Measurements from ENCODE around the gene BRWD1.
"Not testable (repeated sequence)": the region's sequence is repeated elsewhere in the genome, so short reads cannot be mapped to it uniquely, and the experiment has no call there.

BRWD1 gene

DNA sequence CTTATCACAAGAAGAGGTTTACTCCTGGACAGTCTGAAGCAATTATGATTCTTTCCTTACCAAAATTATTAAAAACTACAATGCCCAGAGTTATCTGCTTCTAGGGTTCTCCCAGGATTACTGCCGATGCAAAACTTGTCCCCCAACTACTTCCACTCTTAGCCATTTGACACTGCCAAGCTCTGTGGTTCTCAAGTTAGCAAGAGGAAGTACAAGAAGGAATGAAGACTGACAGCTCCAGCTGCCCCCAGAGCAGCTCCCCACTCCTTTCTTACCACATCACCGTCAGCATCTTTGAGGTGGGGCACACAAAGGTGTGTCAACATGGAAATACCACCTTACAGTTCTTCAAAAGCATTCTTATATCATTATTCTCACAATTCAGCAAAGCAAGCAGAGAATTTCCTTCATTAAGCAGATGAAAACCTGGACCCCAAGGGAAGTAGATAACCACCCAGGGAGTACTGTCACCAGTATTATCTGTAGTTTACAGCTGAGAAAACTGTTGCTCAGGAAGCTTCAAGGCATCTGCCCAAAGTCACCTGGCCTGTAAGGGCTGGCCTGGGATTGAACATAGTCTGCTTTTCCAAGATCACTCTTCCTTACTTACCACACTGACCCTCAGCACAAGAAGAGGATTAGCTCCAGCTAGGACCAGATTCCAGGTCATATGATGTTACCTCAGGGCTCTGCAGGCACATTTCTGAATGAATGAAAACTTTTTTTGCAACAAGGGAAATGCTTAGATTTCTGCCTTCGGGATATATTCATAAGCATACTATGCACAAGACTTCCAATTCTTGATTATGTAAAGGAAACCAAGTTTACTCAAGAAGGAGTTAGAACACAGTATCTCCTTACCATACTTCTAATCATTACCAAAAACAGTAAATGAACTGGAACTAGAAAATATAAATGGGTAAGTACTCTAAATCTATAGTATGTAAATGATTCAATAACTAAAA is 139.4 kb downstream of the BRWD1 start:
- no peak for DNase-seq (ENCODE audit: low read depth in 2 of 2)

DNA sequence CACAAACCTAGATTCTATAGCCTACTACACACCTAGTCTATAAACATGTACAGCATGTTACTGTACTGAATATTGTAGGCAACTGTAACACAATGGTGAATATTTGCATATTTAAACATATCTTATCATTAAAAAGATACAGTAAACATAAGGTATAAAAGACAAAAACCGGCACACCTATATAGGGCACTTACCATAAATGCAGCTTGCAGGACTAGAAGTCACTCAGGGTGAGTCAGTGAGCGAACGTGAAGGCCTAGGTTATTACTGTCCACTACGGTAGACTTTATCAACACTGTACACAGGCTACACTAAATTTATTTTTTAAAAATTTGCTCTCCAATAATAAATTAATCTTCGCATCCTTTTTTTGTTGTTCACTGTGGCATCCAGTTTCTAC is 143.5 kb downstream of the BRWD1 start:
- no peak for DNase-seq (ENCODE audit: low read depth in 2 of 2)

DNA sequence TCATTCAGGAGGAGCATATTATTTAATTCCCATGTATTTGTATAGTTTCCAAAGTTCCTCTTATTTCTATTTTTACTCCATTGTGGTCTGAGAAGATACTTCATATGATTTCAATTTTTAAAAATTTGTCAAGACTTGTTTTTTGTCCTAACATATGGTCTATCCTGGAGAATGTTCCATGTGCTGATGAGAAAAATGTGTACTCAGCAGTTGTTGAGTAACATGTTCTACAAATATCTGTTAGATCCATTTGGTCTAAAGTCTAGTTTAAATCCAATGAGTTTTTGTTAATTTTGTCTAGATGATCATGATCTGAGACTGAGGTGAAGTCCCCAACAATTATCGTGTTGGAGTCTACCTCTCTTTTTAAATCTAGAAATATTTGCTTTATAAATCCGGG is 144.6 kb downstream of the BRWD1 start:
- no peak for DNase-seq (ENCODE audit: low read depth in 2 of 2)

DNA sequence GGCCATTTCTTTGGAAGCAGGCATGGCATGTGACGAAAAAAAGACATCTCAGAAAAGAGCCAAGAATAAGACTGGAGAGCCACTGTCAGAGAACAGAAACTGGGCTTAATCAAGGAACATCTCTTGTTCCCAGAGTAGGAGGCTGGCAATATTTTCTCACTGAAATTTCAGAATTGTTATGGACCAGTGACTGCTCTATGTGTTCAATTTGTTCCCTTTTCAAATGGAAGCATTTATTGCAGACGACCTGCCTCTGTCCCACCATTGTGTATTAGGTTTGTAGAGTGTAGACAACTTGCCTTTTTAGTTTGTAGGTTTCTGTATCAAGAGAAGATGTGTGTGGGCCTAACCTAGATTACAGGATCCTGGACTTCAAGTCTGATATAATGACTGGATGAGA is 148.9 kb downstream of the BRWD1 start:
- no peak for DNase-seq (ENCODE audit: low read depth in 2 of 2)

GRCh38 chr21:39161064-39161463 is 152.4 kb downstream of the BRWD1 start:
- no peak for DNase-seq (ENCODE audit: low read depth in 2 of 2)

DNA sequence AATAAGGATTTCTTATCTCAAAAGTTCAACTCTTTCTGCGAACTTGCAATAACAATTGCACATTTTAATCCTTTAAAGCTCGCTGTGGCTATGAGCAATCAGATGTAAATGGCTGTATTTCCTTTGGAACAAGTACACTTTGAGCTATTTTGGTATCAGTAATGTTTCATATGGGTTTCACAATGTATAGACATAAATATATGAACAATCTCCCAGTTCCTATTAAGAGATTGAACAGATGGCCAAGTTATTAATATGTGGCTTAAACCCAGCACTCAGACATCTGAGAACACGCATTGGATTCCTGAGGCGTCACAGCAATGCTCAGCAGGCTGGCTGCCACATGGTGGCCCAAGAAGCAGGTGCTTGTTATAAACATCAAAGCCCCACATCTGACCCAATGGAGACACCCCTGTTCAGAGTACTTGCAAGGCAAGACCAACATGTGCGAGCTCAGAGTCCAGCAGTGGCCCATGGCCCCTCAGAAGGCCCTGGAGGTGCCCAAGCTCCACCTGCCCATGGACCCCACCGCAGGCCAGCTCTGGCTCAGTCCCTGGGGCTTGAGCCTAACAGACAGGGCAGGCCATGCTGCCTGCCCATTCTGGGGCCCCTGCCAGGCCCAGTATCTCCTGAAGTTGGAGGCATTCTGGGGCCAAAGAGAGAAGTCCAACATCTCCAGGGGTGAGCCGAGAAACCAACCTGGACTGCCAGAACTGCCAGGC is 153.9 kb downstream of the BRWD1 start:
- DNase-seq (ENCODE audit: low read depth in 2 of 2): no peak

DNA sequence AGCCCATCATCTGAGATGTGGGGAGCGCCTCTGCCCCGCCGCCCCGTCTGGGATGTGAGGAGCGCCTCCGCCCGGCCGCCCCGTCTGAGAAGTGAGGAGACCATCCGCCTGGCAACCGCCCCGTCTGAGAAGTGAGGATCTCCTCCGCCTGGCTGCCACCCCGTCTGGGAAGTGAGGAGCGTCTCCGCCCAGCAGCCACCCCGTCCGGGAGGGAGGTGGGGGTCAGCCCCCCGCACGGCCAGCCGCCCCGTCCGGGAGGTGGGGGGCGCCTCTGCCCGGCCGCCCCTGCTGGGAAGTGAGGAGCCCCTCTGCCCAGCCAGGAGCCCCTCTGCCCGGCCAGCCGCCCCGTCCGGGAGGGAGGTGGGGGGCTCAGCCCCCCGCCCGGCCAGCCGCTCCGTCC is 156.2 kb downstream of the BRWD1 start:
- not testable (repeated sequence) for DNase-seq (ENCODE audit: low read depth in 2 of 2)

DNA sequence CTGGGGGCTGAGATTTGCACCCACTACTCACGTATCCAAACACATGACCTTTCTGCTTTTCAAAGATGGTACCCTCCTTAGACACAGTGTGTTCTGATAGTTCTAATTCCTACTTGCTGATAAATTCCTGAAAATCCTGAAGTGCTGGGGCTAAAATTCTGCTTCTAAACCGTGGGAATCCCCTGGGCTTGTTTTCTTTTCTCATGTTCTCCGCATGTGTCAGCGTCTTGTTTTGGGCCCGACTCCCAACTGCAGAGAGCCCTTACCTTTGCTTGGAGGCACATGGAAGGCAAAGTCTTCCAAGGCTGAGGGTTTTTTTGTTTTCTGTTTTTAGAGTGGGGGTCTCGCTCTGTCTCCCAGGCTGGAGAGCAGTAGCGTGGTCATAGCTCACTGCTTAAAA is 157.4 kb downstream of the BRWD1 start:
- DNase-seq (ENCODE audit: low read depth in 2 of 2): no peak

DNA sequence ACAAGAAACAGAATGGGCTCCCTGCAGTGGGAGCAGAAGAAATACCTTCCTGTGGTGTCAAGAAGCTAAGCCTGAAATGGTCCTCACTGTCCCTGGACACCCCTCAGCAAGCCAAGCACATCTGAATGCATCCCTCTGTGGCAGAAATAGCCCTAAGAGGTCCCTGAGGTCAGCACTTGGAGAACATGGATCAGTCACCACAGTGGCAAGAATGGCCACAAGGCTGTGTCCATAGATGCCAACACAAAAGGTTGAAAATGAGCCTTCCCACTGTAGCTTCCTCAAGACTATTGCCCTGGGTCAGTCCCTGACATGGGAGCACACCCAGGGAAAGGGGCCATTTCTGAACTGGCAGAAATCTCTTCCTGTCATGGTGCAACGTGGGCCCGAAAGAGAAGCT is 157.9 kb downstream of the BRWD1 start:
- no peak for DNase-seq (ENCODE audit: low read depth in 2 of 2)

DNA sequence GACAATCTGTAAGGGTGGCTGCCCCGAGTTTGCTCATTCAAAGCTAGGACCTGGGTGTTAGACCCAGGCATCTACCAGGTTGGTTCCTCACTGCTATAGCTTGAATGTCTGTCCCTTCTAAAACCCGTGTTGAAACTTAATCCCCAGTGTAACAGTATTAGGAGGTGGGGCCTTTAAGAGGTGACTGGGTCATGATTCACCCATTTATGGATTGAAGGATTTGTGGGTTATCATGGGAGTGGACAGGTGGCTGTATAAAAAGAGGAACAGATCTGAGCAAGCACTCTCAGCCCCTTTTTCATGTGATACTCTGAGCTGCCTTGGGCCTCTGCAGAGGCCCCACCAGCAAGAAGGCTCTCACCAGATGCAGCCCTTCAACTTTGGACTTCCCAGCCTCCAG is 159.6 kb downstream of the BRWD1 start:
- DNase-seq (ENCODE audit: low read depth in 2 of 2): no peak

GRCh38 chr21:39153373-39153772 is 160.1 kb downstream of the BRWD1 start:
- DNase-seq (ENCODE audit: low read depth in 2 of 2): no peak

DNA sequence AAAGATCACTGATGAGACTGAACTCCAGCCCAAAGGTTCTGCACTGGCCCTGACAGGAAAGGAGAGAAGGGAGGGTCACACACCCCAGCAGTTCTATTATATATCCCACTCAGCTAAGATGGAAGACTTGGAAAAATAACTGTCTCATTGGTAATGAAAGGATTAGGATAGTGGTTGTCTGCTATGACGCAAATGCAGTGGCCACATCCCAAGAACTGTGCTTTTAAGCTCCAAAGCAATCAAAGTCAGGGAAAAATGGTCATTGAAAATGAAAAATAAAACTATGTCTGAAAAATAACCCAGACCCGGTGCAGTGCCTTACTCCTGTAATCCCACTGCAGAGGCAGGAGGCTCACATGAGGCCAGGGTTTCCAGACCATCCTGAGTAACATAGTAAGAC is 161.2 kb downstream of the BRWD1 start:
- DNase-seq (ENCODE audit: low read depth in 2 of 2): no peak

DNA sequence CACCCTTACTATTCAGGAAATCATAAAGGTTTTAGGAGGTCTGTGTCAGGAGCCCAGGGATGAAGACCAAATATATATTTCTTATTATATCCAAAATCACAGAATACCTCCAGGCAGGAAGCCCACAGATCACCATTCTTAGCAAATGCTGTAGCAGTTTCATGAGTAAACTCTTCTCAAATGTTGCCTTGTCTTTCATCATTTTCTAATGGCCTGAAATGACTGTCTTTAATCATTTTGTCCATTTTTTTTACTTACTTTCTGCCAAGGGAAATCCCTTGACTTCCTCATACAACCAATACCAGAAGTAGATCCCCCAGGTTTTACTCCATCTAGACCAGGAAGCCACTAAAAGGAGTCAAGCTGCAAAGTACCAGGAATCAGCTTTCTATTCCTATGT is 162.6 kb downstream of the BRWD1 start:
- DNase-seq (ENCODE audit: low read depth in 2 of 2): no peak

DNA sequence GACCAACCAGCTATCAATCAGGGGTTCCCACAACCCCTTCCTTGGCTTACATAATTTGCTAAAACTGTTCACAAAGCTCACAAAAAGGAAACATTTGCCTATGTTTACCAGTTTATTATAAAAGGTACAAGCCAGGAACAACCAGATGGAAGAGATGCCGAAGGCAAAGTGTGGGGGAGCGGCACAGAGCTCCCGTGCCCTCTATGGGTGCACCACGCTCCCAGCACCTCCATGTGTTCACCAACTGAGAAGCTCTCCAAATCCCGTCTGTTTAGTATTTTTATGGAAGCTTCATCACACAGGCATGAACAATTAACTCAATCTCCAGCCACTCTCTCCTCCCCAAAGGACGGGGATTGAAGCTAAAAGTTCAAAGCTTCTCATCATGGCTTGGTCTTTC is 163.1 kb downstream of the BRWD1 start:
- no peak for DNase-seq (ENCODE audit: low read depth in 2 of 2)

DNA sequence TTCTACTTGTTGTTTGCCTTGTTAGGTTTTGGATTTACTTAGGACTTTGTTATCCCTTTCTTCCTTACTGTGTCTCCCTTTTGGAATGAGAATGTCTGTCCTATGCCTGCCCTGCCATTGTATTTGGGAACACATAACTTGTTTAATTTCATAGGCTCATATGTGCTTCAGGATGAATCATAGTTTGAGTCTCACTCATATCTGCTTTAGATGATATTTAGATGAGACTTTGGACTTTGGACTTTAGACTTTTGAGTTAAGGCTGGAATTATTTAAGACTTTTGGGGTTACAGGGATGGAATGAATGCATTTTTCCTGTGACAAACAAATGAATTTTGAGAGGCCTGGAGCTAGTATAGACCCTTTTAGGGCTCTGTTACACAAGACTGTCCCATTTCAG is 163.6 kb downstream of the BRWD1 start:
- DNase-seq (ENCODE audit: low read depth in 2 of 2): no peak

- no peak for DNase-seq (ENCODE audit: low read depth in 2 of 2)
Observed at GRCh38 chr21:39148975-39149374, 164.5 kb downstream of the BRWD1 start.

GRCh38 chr21:39144191-39144590 is 169.2 kb downstream of the BRWD1 start:
- no peak for DNase-seq (ENCODE audit: low read depth in 2 of 2)

- no peak for DNase-seq (ENCODE audit: low read depth in 2 of 2)
Observed at GRCh38 chr21:39142972-39143371, 170.5 kb downstream of the BRWD1 start.

DNA sequence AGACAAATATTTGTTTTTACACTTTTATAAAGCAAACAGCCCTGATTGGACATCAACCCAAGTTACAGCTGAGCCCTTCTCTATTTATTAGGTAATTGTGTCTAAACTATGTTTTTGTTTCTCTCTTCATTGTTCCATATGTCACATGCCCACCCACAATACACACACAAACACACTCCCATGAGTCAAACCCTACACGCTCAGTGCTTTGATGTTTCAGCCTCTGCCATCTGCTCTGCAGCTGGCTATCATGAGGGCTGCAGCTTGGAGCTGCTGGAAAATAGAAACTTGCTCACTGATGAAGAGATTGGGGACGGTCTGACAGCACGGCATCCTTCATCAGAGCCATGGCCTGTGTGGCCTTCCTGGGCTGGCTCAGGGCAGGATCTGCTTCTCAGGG is 171.9 kb downstream of the BRWD1 start:
- no peak for DNase-seq (ENCODE audit: low read depth in 2 of 2)

- DNase-seq (ENCODE audit: low read depth in 2 of 2): no peak
Observed at GRCh38 chr21:39137248-39138178, 175.9 kb downstream of the BRWD1 start.

- DNase-seq (ENCODE audit: low read depth in 2 of 2): no peak
Observed at GRCh38 chr21:39136711-39137110, 176.7 kb downstream of the BRWD1 start.

- DNase-seq (ENCODE audit: low read depth in 2 of 2): peak in 1 of 2 donors; percentile 5
Observed at GRCh38 chr21:39136138-39136537, 177.3 kb downstream of the BRWD1 start.

Data from stimulated activated CD4-positive, alpha-beta T cell treated with anti-CD3 and anti-CD28 coated beads, Interleukin-4, amount 100 ng/mL, for 48 hours (primary cell).